ENCODE results near the gene CASP8AP2.

GRCh38 chr6:89807581-89807980 lies 22.1 kb upstream of the CASP8AP2 start:
- TF ChIP-seq, protein P1, sequence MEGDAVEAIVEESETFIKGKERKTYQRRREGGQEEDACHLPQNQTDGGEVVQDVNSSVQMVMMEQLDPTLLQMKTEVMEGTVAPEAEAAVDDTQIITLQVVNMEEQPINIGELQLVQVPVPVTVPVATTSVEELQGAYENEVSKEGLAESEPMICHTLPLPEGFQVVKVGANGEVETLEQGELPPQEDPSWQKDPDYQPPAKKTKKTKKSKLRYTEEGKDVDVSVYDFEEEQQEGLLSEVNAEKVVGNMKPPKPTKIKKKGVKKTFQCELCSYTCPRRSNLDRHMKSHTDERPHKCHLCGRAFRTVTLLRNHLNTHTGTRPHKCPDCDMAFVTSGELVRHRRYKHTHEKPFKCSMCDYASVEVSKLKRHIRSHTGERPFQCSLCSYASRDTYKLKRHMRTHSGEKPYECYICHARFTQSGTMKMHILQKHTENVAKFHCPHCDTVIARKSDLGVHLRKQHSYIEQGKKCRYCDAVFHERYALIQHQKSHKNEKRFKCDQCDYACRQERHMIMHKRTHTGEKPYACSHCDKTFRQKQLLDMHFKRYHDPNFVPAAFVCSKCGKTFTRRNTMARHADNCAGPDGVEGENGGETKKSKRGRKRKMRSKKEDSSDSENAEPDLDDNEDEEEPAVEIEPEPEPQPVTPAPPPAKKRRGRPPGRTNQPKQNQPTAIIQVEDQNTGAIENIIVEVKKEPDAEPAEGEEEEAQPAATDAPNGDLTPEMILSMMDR (IDR thresholded peaks at IDR 0.05): no peak
- TF ChIP-seq EP300 (IDR thresholded peaks at IDR 0.05) (no peak), POLR2A (IDR thresholded peaks at IDR 0.05; ENCODE audit: low read depth) (no peak)

Measured in esophagus muscularis mucosa (tissue), 4 donors.